H1 (cell line): ENCODE data around the gene B9D1. TPM values are rescaled to one million over a fixed set of nuclear protein-coding genes. Genes with fewer than 3 reads are reported as not detected.

Experiments used
- ASH2L ChIP-seq: fragments of 200-600, 300-600 bp; sonication (generic); IDR thresholded peaks from one replicate; pipeline ENCODE4 v1.7.1; 2017; ENCODE audit warnings: low read length
- GABPA ChIP-seq: IDR thresholded peaks from 2 replicates; pipeline ENCODE4 v1.6.1; 2011; ENCODE audit warnings: mild to moderate bottlenecking, low read length, moderate library complexity, borderline replicate concordance; ENCODE audit not compliant: insufficient read depth
- KDM5A ChIP-seq: fragments of 200-600 bp; IDR thresholded peaks from 2 replicates; pipeline ENCODE4 v1.7.1; 2012; ENCODE audit warnings: mild to moderate bottlenecking, low read length, inconsistent platforms, mixed read lengths
- SRF ChIP-seq: IDR thresholded peaks from 2 replicates; pipeline ENCODE4 v1.6.1; 2011; ENCODE audit warnings: mild to moderate bottlenecking, low read depth, low read length, moderate library complexity
- polyA plus RNA-seq, 7 experiments: library from polyadenylated mRNA; depleted of rRNA in 3 of 7; stranded (reverse) in 5 of 7; unstranded in 2 of 7; fragments of >200 nt in 5 of 7; fragments of 200-250 nt in 2 of 7; gene quantifications; 1 replicate in 5 of 7; 2 replicates in 1 of 7; 4 replicates in 1 of 7; pipeline versions ENCODE4 v1.2.1 to v1.2.3, GENCODE V29; 2011 to 2013; ENCODE audit warnings: missing spikeins in 2 of 7, mixed read lengths in 2 of 7
- total RNA-seq: library from RNA; stranded (reverse); fragmentation: NEBNext Ultra II Directional; extraction: Animal tissue kit (Norgen Biotek cat#: 25700); gene quantifications from 2 replicates; pipeline ENCODE4 v1.2.1, GENCODE V29; 2021

The B9D1 gene
- total and polyA plus RNA-seq, 2 of the 8 experiments (the other 6 are each of a cell fraction or from before 2014, with no cell fraction given) = 24.6 to 65.7 TPM

DNA sequence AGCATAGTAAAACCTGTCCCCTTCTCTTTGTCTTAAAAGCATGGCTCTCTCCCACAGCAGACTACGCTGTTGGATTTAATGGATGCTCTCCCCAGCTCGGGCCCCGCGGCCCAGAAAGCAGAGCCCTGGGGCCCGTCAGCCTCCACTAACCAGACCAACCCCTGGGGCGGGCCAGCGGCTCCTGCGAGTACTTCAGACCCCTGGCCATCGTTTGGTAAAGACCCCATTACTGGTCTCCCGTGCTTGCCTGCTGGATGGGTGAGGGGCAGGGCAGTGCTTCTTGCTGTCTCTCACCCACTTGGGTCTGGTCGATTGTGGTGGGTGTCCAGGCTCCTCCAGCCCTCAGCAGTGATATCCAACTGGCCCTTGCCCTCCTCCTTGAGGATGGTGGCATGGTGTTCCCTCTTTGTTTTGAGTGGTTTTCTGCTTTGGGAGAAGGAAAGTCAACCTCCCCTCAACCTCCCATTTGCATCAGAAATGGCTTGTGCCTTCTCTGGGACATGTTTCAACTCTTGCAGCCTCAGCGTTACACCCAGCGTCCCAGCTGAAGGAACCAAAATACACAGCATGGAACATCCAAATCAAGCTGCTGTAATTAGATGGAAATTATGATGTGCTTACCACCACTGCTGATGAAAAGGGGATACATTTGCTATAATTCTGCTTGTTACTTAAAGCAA, 49.3 kb downstream of the B9D1 start (continued):
- TF ChIP-seq ASH2L (no peak), GABPA (no peak), SRF (no peak), KDM5A (no peak)
- TF ChIP-seq, all 59 proteins: peak for 0
